HTERT RPE-1 (cell line): ENCODE results near the gene CANT1.

ENCODE experiments used
- in situ Hi-C: fragments of 300-500 bp; cut with MboI; formaldehyde crosslinking; loops from 4 replicates; pipeline ENCODE4 v1.14.3; 2020; ENCODE audit warnings: low sequenced_read_pairs

CANT1 gene

DNA sequence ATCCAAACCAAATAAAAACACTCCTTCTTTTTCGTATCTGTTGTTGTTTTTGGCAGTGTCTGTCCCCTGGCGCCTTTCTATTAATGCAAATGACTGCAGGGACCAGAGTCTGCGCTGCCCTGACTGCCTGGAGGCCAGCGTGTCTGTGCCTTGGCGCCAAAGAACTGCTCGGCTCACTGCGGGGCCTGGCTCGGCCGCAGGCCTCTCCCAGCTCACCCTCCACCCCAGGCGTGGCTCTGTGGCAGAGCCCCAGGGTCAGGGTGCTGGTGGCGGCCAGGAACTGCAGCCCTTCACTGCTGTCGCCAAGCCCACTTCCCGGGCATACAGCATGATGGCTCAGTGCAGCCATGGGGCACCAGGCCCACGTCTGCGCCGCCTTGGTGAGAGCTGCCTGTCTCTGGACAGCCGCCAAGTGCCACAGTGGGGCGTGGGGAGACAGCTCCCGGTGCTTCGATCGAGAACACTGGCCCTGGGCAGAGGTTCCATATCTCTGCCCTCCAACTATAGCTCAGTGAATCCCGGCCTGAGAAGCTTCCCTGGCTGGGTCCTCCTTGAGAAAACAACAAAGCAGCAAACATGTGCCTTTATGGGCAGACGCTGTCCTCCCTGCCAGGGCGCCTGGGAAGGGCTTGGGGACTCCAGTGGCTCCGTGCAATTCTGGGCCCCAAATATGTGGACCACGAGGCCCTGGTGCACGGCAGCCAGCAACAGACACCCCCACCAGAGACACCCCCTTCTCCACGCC lies 11.1 kb downstream of the CANT1 start:
- in situ Hi-C loops = no loop called here

DNA sequence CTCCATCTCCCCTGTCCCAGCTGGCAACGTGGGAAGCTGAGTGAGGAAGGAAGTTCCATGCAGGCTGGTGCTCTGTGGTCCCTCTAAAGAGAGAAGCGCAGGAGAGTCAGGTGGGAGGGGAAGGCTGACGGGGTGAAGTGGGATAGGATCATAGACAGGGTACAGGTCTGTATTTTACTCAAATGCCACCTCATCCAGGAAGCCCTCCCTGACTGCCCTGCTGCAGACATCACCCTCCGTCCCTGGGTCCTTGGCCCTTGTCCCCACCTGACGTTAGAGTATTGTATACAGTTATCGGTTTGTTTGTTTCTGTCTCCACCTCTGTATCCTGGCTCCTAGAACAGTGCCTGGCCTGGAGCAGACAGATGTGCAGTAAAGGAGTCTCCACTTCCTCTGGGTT lies 11.7 kb downstream of the CANT1 start:
- in situ Hi-C loops = no loop called here

DNA sequence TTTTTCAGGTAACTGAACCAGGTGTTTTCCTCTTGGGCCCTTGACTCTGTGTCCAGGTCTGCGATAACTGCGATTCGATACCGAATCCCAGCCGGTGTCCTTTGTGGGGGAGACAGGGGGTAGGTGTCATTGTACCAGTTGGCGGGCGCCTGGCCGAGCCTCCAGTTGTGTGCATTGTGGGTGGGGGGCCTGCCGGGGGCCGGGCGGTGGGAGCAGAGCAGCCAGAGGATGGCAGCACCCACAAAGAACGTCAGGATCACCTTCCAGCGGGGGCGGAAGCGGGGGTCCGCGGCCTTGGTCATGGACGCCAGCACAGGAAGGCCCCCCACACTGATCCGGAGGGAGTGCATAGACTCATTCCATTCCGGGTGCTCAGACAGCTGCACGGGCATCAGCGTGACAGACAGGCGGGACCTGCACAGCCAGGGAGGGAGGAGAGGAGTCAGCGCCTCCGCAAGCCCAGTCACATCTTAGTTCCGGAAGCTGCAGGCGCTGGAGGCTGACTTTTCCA lies 12.3 kb downstream of the CANT1 start:
- in situ Hi-C loops = no loop called here

DNA sequence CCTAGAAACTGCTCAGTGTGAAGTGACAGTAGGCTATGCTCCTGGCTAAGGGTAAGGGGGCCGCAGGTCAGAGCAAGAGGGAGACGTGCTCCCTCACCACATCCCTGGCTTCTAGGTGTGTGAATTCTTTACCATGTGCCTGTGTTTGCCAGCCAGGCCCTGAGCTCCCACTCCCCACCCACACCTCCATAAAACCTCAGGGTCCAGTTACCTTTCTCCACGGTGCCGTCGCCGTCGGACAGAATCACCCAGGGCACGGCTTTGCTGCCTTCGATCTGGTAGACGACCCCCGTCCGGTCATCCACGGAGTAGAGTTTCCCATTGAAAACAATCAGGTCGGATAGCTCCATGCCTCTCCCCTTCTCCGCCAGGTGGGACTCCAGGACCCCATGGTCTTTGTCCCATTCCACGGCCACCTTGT lies 12.8 kb downstream of the CANT1 start:
- in situ Hi-C loops = no loop called here

DNA sequence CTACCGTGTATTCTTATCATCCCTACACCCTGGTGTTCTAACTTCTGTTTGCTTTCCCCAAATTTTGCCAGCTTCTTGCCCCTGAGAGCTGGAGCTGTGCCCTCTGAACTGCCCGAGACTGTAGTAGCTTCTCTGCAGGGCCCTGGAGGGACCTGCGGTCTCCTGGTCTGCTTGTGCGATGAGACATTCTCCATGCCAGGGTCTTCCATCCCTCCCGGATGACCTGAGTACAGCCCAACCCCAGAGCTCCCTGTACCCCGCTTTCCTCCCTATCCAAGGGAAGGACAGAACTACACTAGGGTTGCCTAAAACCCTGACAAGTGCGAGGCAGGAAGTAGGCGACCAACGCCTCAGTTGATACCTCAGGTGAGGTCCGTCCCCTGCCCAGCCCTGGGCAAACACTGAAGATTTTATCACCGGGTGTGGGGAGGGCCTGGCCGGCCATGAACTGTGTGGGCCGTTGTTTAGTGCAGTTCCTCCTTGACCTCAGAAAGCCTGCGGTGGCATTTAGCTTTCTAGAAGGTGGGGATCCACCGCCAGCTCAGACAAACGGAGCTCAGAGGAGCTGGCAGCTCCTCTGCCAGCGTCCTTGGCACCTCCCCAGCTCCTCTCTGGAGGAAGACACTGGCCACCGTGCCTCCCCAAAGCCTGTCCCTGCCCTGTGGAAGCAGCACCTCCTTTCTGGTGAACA lies 13.7 kb downstream of the CANT1 start:
- in situ Hi-C loops = no loop called here

DNA sequence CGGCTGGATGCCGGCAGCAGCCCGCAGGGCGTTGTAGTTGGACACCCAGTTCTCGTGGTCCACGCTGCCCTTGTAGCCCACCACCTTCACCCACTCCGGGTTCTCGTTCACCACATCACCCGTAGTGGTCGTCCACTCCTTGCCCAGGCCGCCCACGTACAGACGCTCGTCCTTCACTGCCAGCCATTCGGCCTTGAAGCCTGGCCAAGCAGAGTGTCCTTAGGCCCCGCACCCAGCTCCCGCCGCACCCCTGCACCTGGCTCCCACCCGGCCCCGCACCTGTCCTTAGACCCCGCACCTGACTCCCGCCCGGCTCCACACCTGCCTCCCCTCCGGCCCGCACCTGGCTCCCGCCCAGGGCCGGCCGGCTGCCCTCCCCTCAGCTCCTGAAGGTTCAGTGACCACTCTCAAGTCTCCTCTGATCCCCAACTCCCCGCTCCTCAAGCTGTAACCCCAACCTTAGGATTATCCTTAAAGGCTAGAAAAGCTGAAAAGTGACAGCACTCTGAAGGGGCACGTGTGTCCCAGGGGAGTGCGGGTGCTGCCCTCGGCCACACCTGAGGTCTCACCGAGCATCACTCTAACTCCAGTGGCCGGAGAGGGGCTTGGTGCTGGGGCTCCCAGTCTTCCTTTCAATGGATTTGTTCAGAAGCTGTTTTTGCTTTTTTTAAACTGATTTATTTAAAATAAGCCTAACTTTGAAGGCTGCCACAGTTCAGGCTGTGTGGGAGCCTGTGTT lies 14.4 kb downstream of the CANT1 start:
- in situ Hi-C loops = no loop called here

DNA sequence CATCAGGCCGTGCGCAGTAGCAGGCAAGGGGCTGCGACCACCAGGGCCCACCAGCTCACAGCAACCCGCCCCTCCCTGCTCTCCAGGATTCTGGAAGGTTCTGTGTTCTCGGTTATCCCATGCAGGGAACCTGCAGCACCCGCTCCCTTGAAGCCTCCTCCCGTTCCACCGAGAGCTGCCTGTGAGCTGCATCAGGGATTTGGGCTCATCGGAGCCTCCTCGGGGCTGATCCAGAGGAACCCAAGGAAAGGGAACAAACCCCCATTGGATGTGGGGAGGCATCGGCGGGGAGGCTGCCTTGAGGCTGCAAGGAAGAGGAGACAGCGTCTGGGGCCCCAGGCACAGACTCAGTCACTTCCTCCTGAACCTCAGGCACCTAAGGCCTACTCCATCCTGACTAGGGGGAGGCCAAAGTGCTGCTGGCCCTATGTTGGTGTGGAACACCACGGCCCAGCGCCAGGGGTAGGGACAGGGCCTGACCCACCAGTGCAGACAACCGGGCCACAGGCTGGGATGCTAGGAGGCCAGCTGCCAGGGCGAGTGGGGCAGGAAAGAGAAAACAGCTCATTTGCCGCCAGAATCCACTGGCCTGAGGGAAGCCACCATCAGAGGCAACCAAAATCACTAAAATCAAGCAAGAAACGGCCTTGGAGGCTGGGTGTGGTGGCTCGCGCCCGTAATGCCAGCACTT lies 15.4 kb downstream of the CANT1 start:
- in situ Hi-C loops = no loop called here

DNA sequence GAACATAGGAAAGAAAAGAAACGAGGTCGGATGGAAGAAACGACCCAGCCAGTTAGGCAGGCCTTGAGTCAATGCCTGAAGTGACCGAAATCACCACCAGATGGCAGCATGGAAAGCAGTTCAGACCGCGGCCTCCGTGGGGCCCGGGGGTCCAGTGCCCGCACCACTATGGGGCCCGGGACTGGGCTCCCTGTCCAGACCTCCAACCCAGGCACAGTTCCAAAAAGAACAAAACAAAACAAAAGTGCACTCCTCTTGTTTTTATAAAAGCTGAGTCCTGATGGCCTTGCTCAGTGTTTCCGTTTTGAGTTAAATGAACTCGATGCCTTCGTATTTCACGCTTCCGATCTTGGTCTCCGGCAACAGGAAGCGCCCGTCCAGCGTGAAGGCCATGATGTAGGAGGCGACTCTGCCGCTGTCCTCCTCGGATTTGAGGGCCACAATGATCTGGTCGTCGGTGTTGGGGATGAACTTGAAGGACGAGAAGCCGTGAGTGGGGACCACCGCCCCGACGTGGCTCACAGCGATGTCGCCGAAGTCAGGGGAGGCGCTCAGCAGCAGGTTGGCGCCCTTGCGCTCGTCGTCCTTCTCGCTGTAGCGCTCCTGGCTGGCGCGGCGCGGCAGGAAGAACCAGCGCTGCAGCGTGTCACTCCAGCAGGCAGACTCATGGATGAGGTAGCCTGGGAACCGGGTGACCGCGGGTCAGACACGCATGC lies 16.2 kb downstream of the CANT1 start:
- in situ Hi-C loops = no loop called here

DNA sequence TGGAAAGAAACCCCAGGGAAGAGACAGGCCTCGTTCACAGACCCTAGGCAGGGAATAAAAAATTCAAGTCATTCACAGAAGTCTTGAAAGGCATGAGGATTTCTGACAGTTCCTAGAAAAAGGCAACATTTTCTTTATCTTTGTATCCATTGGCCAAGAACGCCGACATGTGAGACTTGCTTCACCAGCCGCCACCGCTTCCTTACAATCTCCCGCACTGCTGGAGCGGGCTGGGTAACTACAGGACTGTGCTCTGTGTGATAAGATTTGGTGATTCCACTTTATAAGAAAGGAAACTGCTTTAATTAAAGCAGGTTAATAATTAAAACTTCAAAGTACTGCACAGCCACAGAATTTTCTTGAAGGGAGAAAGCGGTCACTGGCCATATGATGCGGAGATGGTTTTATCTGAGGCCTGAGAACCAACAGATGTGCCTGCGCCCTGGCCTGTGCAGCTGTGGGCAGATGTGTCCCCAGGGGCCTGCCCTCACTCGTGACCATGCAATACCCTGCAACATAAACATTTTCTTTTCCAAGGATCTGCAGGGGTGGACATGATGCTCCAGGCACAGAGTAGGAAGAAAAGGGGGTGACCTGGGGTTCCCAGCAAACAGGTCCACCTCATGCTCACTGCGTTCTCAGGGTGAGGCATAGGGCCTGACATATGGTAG lies 16.9 kb downstream of the CANT1 start:
- in situ Hi-C loops = no loop called here

DNA sequence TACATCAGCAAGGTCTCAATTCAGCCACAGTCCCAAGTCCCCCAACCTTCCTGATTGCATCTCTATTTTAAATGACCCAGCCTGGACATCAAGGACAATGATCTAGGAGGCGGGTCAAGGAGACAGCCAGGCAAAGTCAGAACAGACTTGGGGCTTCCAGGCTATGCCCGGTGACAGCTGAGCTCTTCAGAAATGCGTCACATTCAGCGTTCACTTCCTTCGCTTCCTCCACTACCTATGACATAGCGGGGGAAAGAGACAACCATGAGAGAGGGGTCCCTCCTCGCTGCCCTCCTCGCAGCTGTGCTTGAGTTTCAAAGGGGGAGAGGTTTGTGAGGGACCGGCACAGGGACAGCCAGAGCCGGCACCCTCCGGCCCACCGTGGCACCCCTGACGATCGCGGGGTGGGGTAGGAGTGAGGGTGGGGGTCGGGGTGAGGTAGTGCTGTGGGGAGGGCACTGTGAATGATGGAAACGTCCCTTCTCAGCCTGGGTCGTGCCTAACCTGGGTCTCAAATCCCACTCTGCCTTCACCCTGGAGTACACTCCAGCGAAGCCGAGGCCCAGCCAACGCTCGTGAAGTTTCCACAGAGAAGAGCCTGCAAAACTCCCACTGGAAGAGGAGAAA lies 17.5 kb downstream of the CANT1 start:
- in situ Hi-C loops = no loop called here

DNA sequence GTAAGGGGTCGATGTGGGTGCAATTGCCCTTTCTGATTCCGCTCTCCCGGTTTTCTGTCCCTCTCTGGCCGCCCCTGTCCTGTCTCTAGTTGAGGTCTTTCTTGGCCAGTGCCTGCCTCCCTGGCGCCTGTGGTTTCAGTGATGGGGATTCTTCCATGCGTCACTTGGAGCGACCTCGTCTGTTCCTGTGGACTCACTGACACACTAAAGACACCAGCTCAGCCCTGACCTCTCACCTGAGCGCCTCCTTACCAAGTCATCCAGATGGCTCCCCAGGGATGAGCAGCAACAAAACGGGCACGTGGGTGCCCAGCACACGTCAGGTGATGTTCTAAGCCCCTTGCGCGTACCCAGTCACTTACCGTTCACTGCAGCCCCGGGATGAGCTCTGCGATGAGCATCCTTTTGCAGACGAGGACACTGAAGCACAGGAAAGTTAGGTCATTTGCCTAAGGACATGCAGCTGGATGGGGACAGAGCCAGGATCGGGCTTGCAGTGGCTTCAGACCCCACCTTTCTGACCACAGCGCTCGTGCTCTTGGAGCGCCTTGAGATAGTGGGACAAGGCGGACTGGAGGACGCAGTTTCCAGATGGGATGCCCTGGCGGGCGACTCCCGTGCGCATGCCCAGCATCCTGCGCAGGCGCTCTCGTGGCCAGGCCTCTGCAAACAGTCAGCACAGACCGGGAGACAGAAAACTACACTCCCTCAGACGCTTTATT lies 18.4 kb downstream of the CANT1 start:
- in situ Hi-C loops = no loop called here

DNA sequence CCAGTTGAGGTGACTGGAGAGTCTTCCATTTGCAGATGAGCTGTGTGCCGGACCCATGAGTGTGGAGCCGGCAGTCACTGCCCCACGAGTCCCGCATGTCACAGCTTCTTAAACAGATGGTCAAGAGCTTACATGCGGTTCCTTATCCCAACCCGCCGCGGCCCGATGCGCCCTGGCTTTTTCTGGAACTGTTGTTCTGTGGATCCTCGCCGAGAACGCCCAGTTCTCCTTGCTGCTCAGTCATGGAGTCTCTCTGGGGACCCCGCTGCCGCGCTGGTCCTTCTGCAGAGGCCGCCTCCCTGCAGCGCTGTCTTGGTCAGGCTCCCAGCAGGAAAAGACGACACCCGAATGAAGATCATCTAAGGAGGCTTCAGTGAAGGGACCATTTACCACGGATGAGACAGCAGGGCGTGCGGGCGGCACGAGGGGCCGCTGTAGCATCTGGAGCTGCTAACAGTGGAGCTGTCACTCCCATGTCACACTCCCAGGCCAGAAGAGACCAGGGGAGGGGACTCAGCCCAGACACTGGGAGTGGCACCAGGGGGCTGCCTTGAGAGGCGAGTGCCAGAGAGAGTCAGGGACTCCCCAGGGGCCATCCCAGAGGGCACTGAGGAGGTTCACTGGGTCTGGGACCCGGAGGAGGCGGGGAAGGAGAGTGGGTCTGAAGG lies 19.1 kb downstream of the CANT1 start:
- in situ Hi-C loops = no loop called here

DNA sequence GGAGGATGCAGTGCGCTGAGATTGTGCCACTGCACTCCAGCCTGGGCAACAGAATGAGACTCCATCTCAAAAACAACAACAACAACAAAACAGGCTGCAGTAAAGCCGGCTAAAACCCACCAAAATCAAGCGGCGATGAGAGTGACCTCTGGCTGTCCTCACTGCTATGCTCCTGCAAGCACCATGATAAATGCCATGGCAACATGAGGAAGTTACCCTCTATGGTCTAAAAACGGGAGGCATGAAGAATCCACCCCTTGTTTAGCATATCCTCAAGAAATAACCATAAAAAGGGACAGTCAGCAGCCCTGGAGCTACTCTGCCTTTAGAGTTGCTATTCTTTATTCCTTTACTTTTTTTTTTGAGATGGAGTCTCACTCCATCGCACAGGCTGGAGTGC lies 21.4 kb downstream of the CANT1 start:
- in situ Hi-C loops = no loop called here

DNA sequence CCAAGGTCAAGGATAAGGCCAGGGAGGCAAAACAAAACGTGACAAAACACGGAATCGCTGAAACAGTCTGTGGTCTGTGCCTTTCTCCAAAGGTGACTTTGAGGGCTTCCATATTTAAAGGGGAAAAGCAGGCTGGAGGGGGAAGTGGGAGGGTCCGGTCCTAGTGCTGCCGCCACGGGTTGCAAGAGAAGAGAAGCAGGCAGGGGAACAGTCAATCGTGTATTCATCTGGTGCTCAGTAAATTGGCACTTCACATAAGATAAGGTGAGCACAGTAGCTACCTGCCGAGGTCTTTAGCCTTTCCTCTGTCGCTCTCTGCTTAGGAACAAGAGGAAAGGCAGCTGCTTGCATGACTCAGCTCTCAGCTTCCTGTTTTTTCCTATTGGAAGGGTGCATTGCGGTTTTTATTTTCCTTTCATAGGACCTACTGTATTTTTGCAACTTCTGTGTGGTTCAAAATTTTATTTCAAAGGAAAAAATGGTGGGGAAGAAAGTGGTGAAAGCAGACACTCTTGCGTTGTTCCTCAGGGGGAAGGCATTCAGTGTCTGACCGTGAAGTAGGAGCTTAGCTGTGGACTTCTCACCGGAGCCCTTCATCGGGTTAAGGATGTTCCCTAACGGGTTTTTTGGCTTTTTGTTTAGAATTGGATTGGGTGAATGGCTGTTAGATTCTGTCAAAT lies 22.8 kb downstream of the CANT1 start:
- in situ Hi-C loops = no loop called here

DNA sequence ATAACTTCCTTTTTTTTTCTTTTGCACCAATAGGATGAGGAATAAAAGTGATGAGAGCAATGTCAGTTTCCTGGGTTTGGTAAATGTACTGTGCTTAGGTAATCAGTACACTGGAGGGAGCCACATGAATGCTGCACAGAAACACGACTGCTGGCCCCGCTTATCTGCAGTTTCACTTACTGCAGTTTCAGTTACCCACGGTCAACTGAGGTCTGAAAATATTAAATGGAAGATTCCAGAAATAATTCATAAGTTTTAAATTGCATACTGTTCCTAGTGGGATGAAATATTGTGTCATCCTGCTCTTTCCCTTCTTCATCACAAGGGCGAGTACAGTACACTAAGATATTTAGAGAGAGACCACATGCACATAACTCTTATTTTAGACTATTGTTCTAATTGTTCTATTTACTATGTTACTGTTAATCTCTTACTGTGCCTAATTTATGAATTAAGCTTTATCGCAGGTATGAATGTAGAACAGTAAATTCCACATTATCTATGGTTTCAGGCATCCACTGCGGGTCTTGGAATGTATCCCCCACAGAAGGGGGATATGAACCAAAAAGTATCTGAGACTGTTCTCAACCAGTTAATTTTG lies 23.4 kb downstream of the CANT1 start:
- in situ Hi-C loops = no loop called here

DNA sequence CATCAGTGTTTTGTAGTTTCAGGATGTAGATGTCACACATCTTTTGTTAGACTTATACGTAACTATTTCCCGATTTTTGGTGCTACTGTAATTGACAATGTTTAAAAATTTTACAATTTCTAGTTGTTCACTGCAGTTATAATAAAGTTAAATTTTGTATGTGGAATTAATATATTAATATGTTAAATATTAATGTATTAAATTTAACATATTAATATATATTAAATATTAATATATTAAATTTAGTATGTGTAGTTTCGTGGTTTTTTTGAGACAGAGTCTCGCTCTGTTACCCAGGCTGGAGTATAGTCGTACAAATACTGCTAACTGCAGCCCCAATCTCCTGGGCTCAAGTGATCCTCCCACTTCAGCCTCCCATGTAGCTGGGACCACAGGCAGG lies 24.2 kb downstream of the CANT1 start:
- in situ Hi-C loops = no loop called here
